Smooth muscle cell (in vitro differentiated cells): ENCODE results near the gene CD99L2. TPM values are rescaled to one million over a fixed set of nuclear protein-coding genes. Genes with fewer than 3 reads are reported as not detected.

Experiments
- DNase-seq: peaks from one replicate; lab custom pipeline; 2025; ENCODE audit not compliant: unreplicated experiment; lab: John Stamatoyannopoulos, UW
- H2AFZ ChIP-seq: fragments of 200-600 bp; sonication (generic); 2 replicates; pipeline ENCODE4 v1.6.0; 2016; ENCODE audit warnings: antibody characterized with exemption, low read depth, mild to moderate bottlenecking
- H3F3A ChIP-seq: fragments of 200-600 bp; sonication (generic); 2 replicates; pipeline ENCODE4 v1.6.0; 2017; ENCODE audit warnings: antibody characterized with exemption, low read depth
- H3K27ac ChIP-seq: fragments of 200-600 bp; sonication (generic); 2 replicates; pipeline ENCODE4 v1.5.1; 2016; ENCODE audit warnings: low read depth, mild to moderate bottlenecking
- H3K27me3 ChIP-seq: fragments of 200-600 bp; sonication (generic); 2 replicates; pipeline ENCODE4 v1.6.1; 2016; ENCODE audit warnings: low read depth, mild to moderate bottlenecking
- H3K36me3 ChIP-seq: fragments of 200-600 bp; sonication (generic); 2 replicates; pipeline ENCODE4 v1.5.1; 2016; ENCODE audit warnings: low read depth
- H3K4me1 ChIP-seq: fragments of 200-600 bp; sonication (generic); 2 replicates; pipeline ENCODE4 v1.5.1; 2016; ENCODE audit warnings: low read depth
- H3K4me2 ChIP-seq: fragments of 200-600 bp; sonication (generic); 2 replicates; pipeline ENCODE4 v1.6.0; 2016; ENCODE audit warnings: mild to moderate bottlenecking
- H3K4me3 ChIP-seq: fragments of 200-600 bp; sonication (generic); 2 replicates; pipeline ENCODE4 v1.5.1; 2016; ENCODE audit warnings: mild to moderate bottlenecking
- H3K79me2 ChIP-seq: fragments of 200-600 bp; sonication (generic); 2 replicates; pipeline ENCODE4 v1.6.0; 2016; ENCODE audit warnings: low read depth, mild to moderate bottlenecking
- H3K9ac ChIP-seq: fragments of 200-600 bp; sonication (generic); 2 replicates; pipeline ENCODE4 v1.6.0; 2016; ENCODE audit warnings: low read depth
- H3K9me3 ChIP-seq: fragments of 200-600 bp; sonication (generic); replicated peaks from 2 replicates; pipeline ENCODE4 v1.5.1; 2016; ENCODE audit warnings: low read depth
- H4K20me1 ChIP-seq: fragments of 200-600 bp; sonication (generic); 2 replicates; pipeline ENCODE4 v1.6.0; 2016; ENCODE audit warnings: low read depth
- CTCF ChIP-seq: fragments of 200-600 bp; sonication (generic); IDR thresholded peaks from 2 replicates; pipeline ENCODE4 v1.5.1; 2017; ENCODE audit warnings: borderline replicate concordance, mild to moderate bottlenecking, antibody characterized with exemption; ENCODE audit not compliant: insufficient read depth, poor library complexity, severe bottlenecking
- WGBS: methylation state at CpG from one replicate; pipeline ENCODE4 v1.1.7; 2016; ENCODE audit warnings: low lambda C conversion rate; 5-methylcytosine and 5-hydroxymethylcytosine counted together
- polyA plus RNA-seq: library from polyadenylated mRNA; unstranded; fragments of >200 nt; fragmentation: Nextera tagmentation; extraction: Ambion mirVana; gene quantifications from 2 replicates; pipeline ENCODE4 v1.2.1, GENCODE V29; 2016
- total RNA-seq: library from RNA; depleted of rRNA; stranded (reverse); fragments of >200 nt; gene quantifications from 2 replicates; pipeline ENCODE4 v1.2.3, GENCODE V29; 2014

The CD99L2 gene
- total and polyA plus RNA-seq, 2 experiments from 2014 or later: 43.7 to 44.6 TPM

GRCh38 chrX:150899191-150899757, 806 bp upstream of the CD99L2 start:
- Histone ChIP-seq H3K27me3 (no peaks in the 10 kb centered on the region), H3K36me3 (no peaks in the 10 kb centered on the region), H3K9me3 (no peaks in the 10 kb centered on the region), H3K27ac (no peak overlapping the region), H3F3A (no peaks in the 10 kb centered on the region), H3K4me2 (peak overlapping the region; percentile 91), H3K9ac (peak overlapping the region; percentile 48), H2AFZ (peak overlapping the region; percentile 96), H3K4me3 (peak overlapping the region; percentile 67), H3K4me1 (no peaks in the 10 kb centered on the region), H4K20me1 (no peaks in the 10 kb centered on the region), H3K79me2 (peaks cover 8% of the 10 kb centered on the region)
- 14% methylated on average over 42 of the region's 42 CpGs for WGBS
- TF ChIP-seq CTCF: no peak
- DNase-seq: peak; percentile 28

GRCh38 chrX:150897421-150898320, 797 bp downstream of the CD99L2 start:
- TF ChIP-seq CTCF: no peak
- Histone ChIP-seq H3K27ac (peak overlapping the region; percentile 44), H3K36me3 (no peaks in the 10 kb centered on the region), H3K79me2 (peaks cover 8% of the 10 kb centered on the region), H3K4me3 (peak overlapping the region; percentile 67), H2AFZ (peak overlapping the region; percentile 90), H3K9ac (peak overlapping the region; percentile 86), H3K9me3 (no peaks in the 10 kb centered on the region), H4K20me1 (no peaks in the 10 kb centered on the region), H3K4me1 (no peaks in the 10 kb centered on the region), H3K4me2 (peak overlapping the region; percentile 91), H3F3A (no peaks in the 10 kb centered on the region), H3K27me3 (no peaks in the 10 kb centered on the region)
- 17% methylated on average over 22 of the region's 22 CpGs for WGBS
- DNase-seq: no peak

GRCh38 chrX:150896632-150897031, 1.8 kb downstream of the CD99L2 start:
- Histone ChIP-seq H3K79me2 (peaks cover 8% of the 10 kb centered on the region), H3K4me3 (no peak overlapping the region), H3K4me2 (no peak overlapping the region), H3K27ac (no peak overlapping the region), H3F3A (no peaks in the 10 kb centered on the region), H2AFZ (no peak overlapping the region), H3K9me3 (no peaks in the 10 kb centered on the region), H4K20me1 (no peaks in the 10 kb centered on the region), H3K36me3 (no peaks in the 10 kb centered on the region), H3K9ac (no peak overlapping the region), H3K27me3 (no peaks in the 10 kb centered on the region), H3K4me1 (no peaks in the 10 kb centered on the region)
- DNase-seq: no peak
- TF ChIP-seq CTCF: no peak
- 96% methylated on average over 6 of the region's 6 CpGs for WGBS

GRCh38 chrX:150893936-150894335, 4.5 kb downstream of the CD99L2 start:
- no peaks in the 10 kb centered on the region for H3K36me3 ChIP-seq

More at GRCh38 chrX:150893936-150894335, 4.5 kb downstream of the CD99L2 start:
- no peaks in the 10 kb centered on the region for H4K20me1 ChIP-seq
- no peak overlapping the region for H2AFZ ChIP-seq
- H3K27me3 ChIP-seq: no peaks in the 10 kb centered on the region
- H3K79me2 ChIP-seq: peaks cover 8% of the 10 kb centered on the region
- no peak for TF ChIP-seq CTCF
- no peak overlapping the region for H3K4me2 ChIP-seq
- H3F3A ChIP-seq: no peaks in the 10 kb centered on the region
- H3K9me3 ChIP-seq: no peaks in the 10 kb centered on the region
- H3K27ac ChIP-seq: no peak overlapping the region
- no peaks in the 10 kb centered on the region for H3K4me1 ChIP-seq
- no peak overlapping the region for H3K4me3 ChIP-seq
- no peak for DNase-seq
- no peak overlapping the region for H3K9ac ChIP-seq
- WGBS: 95% methylated on average over 5 of the region's 5 CpGs
